VCaP (cell line): ENCODE data around the gene PAMR1.
"Not testable (repeated sequence)": the region's sequence is repeated elsewhere in the genome, so short reads cannot be mapped to it uniquely, and the experiment has no call there.

Source experiments
- H3K27ac ChIP-seq: fragments of 450-650 bp; 2 replicates; pipeline ENCODE4 v1.5.1; 2017
- CTCF ChIP-seq: fragments of 450-650 bp; conservative IDR thresholded peaks from 2 replicates; pipeline ENCODE4 v1.5.1; 2017; ENCODE audit warnings: mild to moderate bottlenecking, moderate library complexity

Gene PAMR1

GRCh38 chr11:35550374-35551036 lies 25.1 kb upstream of the PAMR1 start:
- H3K27ac ChIP-seq: no peak overlapping the region
- no peak for TF ChIP-seq CTCF

- TF ChIP-seq CTCF: no peak
- no peak overlapping the region for H3K27ac ChIP-seq
Observed at GRCh38 chr11:35549787-35550186, 24.4 kb upstream of the PAMR1 start.

- TF ChIP-seq CTCF: no peak
- H3K27ac ChIP-seq: no peak overlapping the region
Observed at GRCh38 chr11:35548925-35549561, 23.6 kb upstream of the PAMR1 start.

- not testable (repeated sequence) for H3K27ac ChIP-seq
Observed at GRCh38 chr11:35547995-35548394, 22.6 kb upstream of the PAMR1 start.

- TF ChIP-seq CTCF: no peak
- peak overlapping the region; percentile 64 for H3K27ac ChIP-seq
Observed at GRCh38 chr11:35546317-35546716, 20.9 kb upstream of the PAMR1 start.

- TF ChIP-seq CTCF: no peak
- H3K27ac ChIP-seq: peak overlapping the region; percentile 64
Observed at GRCh38 chr11:35545391-35546003, 20.1 kb upstream of the PAMR1 start.

- H3K27ac ChIP-seq: no peak overlapping the region; the same call in 1 of the 2 replicates
- TF ChIP-seq CTCF: no peak
Observed at GRCh38 chr11:35543481-35543880, 18.1 kb upstream of the PAMR1 start.
